Left cardiac atrium (tissue), 4 donors: Measurements from ENCODE around the gene ALOX12B. TPM values are rescaled to one million over a fixed set of nuclear protein-coding genes. Genes with fewer than 3 reads are reported as not detected.

Source experiments
- ATAC-seq, 2 donors: fragments of 200-7000 bp; cut with Tn5 transposase; one replicate each; pipeline ENCODE4 v1.9.1; 2020; ENCODE audit warnings: mild to moderate bottlenecking in 2 of 2, moderate library complexity in 2 of 2
- DNase-seq: peaks from one replicate; pipeline ENCODE4 v3.0.0-alpha.2; 2020
- intact Hi-C, 2 donors: fragments of 100-400 bp; cut with DNase I; formaldehyde crosslinking; loops; one replicate each; pipeline versions ENCODE4 v1.14.1 to v1.15.1; 2022 to 2023
- long read RNA-seq: library from polyadenylated mRNA; unstranded; transcript quantifications from one replicate; pipeline ENCODE4 v2.0.0, GENCODE V29; 2021
- total RNA-seq, 2 donors: library from RNA; stranded (reverse); fragmentation: NEBNext Ultra II Directional; extraction: Animal tissue kit (Norgen Biotek cat#: 25700); gene quantifications; one replicate each; pipeline ENCODE4 v1.2.1, GENCODE V29; 2021
- donor health status: DM: no; HTN: yes; CAD: no.
- donor health status: DM: no; HTN: yes; CAD: no; lungs with severe emphysema.
- donor health status: DM: yes; HTN: yes; CAD: no.
- donor health status: Dilated cardiomyopathy.

The ALOX12B gene
- total RNA-seq = not detected
- long read RNA-seq = 0 reads

DNA sequence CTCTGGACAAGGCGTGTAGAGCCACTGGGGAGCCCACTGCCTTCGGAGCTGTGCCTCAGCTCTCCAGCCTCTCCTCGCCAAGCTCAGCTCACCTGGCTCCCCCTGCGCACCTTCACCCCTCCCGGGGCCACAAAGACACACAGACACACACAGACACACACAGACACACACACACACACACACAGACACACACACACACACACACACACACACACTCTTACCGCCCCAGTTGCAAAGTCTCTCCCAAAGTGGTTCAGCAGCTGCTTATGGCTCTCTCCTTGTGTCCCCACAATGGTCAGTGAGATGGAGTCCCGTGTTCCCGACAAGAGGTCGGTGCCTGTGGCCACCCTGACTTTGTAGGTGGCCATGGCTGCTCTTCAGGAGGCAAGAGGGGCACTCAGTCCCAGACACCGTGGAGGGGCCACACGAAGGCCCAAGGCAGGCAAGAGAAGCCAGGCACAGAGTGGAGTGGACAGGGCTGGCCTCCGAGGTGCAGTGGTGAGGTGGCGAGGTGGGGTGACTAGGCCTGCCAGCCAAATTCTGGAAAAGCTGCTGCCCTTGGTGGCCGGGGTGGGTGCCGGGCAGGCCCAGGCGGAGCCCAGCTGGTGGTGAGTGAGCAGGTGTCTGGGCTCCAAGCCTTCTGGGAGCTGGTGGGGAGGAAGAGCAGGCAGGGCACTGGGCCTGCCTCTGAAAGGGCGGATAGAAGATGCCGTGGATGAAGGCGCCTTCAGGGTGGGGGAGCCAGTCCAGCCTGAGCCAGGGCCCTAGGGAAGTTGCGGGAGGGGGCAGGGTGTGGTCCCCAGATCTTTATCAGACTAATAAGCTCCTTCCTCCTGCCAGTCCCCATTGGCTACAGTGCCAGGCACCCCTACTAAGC is at the start of gene ALOX12B:
Gene ALOX12B (minus strand): TSS at position 642 of the 877 bp plus-strand sequence. CDS start 274 bp downstream, at position 368.
- intact Hi-C loops = loop anchor here in 1 of 2 donors (10.0 kb wide), 1 partner anchor 217 kb away; no protein-coding TSS in a partner anchor
- ATAC-seq (no peak), DNase-seq (no peak)

DNA sequence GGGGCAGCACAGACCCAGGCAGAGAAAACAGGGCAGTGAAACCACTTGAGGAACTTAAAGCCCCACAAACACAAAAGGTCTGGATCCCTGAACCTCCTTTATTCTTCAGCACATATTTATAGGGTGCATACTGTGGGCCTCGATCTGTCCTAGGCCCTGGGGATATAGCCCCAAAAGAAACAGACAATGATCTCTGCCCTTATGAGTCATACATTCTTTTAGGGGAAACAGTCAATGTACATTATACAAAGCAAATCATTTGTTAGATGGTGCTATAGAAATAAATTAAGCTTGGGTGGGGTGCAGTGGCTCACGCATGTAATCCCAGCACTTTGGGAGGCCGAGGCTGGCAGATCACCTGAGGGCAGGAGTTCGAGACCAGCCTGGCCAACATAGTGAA is 46.4 kb upstream of the ALOX12B start:
- ATAC-seq (no peak), DNase-seq (no peak)
- intact Hi-C loops = no loop called here

DNA sequence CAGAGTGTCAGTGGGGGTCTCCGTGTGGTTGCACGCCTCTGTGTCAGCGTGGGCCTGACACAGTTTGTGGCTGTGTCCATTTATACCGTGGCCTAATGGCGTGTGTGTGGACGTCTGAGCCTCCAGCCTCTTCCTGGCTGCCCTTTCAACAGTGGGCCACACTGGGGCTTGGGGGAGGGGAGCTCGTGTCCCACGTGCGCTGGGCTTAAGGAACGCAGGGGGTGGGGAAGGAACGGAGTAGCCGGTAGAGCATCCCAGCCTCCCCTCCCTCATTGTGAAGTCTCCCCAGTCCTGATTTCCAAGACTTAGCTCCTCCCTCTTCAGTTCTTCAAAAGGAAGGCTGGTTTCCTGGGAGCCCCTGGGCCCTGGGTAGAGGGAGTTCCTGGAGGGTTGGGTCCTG is 45.9 kb upstream of the ALOX12B start:
- ATAC-seq = no peak
- intact Hi-C loops = no loop called here
- no peak for DNase-seq

DNA sequence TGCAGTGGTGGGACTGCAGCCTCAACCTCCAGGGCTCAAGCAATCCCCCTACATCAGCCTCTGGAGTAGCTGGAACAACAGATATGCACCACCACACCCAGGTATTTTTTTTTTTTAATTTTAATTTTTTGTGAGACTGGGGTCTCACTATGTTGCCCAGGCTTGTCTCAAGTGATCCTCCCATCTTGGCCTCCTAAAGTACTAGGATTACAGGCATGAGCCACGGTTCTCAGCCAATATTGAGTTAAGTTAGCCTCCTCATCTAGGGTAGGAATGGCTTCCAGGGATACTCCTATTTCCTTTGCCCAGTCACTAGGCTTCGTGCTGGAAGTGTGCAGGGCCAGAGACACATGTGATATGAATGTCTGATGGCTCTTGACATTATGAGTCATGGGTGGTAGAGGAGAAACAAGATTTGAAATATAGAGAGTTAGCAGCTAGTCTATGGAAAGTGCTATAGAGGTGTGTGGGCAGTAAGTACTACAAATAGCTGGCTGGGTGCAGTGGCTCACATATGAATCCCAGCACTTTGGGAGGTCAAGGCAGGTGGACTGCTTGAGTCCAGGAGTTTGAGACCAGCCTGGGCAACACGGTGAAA is 44.4 kb upstream of the ALOX12B start:
- ATAC-seq (no peak), DNase-seq (no peak)
- intact Hi-C loops = no loop called here

DNA sequence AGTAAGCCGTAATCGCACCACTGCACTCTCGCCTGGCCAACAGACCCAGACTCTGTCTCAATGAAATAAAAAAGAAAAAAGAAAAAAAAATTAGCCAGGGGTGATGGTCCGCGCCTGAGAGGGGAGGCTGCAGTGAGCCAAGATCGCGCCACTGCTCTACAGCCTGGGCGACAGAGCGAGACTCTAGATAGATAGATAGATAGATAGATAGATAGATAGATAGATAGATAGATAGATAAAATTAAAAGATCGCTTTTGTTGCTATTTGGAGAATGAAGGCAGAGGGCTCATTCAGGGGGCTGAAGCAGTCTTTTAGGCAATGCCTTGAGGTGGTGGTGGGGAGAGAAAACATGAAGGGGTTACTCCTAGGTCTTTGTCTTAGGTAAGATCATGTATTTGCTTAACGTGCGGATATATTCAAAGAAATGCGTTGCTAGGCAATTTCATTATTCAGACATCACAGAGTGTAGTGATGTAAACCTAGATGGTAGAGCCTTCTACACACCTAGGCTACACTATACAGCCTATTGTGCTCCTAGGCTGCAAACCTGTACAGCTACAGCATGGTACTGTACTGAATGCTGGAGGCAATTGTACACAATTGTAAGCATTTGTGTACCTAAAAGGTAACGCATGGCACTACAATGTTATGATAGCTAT is 40.7 kb upstream of the ALOX12B start:
- no peak for DNase-seq
- no peak for ATAC-seq
- intact Hi-C loops = no loop called here

DNA sequence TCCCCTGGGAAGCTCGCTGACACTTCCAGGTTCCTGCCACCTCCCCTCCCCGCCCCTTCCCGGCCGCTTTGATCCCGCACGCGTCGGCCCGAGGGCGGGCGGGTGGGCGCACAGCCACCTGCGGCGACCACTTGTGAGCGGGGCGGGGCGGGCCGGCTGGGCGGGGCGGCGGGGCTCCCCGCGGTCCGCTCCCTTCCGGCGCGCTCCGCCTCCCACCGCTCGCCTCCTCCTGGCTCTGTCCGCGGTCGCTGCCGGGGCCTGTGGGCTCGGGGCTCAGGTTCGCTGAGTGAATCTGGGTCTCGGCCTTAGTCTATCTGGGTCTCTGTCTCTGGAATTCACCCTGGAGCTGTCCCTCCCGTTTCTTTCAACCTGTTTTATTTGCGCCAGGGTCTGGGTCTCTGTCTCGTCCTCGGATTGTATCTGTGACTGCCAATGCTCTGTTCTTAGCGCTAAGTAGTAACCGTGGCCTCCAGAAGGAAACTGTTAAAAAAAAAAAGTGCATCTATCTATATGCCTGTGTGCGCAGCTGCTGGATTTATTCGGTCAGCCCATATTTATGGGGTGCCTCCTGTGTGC is 39.1 kb upstream of the ALOX12B start:
- DNase-seq = no peak
- peak; percentile 62 to 68 for ATAC-seq
- intact Hi-C loops = no loop called here

DNA sequence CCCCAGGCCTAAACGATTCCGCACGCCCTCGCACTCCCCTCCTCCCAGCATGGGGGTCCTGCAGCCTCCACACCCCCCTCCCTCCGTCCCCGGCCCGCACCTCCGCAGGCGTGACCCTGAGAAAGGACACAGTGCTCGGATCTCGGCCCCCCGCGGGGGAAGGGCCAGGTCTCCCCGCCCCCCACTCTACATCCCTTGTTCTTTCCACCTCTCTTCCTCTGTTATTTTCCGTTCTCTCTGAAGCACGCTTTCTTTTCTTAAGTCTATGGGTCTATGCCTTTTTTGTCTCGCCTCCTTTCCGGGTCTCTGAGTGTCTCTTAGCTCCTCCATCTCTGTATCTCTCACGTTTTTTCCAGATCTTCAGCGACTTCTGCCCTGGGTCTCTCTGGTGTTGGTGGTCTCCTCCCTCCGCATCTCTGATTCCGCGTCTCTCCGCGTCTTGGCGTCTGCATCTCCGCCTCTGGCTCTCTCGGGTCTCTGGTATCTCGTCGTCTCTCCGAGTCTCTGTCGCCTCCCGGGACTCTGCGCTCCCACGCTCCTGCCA is 38.5 kb upstream of the ALOX12B start:
- intact Hi-C loops = no loop called here
- no peak for DNase-seq
- ATAC-seq = peak; percentile 2 to 4

DNA sequence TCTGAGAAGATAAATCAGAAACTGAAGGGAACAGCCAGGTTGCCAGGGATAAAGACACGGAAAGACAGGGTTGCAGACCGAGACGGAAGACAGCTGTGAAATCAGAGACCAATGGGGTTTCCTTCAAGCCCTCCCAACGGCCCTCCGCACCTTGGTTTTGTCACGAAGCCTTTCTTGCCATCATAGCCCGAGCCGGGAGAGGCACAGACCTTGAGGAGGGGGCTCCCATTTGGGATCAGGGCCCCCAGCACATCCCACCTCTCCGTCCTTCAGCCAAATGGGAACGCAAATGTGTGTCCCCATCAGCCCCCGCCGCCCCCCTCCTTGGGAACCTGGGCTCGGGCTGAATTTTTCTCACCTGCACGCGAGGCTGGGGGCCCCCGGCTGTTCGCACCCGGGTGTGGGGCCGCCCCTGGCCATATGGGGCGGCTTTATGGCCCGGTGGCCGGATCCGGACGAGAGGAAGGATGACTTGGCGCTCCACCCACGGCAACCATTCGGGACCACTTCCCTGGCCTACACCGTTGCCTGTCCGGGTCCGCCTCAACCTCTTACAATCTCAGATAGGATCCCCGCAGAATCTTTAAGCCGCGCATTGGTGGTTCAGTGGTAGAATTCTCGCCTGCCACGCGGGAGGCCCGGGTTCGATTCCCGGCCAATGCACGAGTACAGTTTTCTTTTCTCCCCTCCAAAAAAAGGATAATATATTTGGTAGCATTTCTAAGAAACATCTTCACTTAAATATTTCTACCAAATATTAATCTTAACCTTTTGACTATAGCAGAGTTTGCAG is 37.8 kb upstream of the ALOX12B start:
- ATAC-seq = peak; percentile 51 to 54
- intact Hi-C loops = no loop called here
- peak; percentile 72 for DNase-seq

DNA sequence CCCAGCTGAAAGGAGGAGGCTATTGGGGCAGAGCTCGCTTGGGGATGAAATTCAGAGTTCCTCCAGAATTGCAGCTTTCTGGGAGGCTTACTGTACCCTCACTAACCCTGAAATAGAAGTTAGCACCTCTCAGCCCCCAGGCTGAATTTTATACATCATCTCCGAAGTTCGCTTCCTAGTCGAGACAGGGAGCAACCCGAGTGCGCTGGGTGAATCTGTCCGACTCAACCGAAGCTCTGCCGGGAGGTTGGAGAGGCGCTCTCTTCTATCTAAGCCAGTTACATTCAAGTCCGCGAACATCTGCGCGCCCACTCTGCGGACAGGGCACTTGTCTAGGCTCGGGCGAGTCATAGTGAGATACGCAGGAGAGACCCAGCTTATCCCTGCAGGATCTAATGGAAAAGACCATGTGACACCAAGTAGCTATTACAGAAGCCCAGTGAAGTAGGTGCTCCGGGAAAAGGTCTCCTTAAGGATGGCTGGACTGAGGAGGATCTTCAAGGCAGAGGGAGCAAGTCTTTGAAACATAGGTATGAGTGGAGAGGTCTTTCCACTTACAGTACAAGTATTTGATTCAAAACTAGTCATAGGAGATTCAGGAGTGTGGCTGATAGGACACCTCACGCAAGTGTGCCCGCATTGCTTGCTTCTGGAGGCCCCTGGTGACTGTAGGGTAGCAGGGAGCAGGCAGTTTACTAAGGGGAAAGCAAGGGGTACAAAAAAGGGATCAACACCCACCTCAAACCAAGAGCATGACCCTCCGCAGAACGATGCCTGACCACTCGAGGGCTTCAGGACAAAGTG is 37.0 kb upstream of the ALOX12B start:
- no peak for ATAC-seq

DNA sequence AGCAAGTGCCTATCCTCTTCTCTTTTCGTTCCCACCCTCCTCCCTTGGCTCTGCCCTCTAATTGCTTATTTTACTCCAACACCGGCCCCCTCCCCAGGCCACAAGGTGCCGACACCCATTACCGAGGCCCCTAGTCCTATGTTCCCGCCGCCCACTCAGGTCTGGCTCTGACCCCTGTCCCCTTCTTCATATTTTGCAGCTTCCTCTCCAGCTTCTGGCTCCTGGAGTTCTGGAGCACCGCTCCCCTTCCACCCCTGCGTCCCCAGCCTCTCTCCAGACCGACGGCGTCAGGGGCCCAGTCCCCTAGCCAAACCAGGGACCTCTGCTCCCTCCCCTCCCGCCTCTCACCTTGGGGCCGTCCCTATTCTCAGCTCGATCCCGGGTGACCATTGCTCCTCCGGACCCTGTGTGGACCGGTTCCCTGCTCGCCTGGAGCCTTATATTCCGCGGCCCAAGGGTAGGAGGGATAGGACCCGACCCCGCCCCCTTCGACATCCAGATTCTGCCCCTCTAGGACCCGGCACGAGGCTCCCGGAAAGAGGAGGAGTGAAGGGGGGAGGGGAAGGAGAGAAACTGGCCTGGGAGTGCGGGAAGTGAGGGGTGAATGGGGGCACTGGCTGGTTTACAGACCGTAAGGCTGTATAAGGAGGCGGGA is 36.3 kb upstream of the ALOX12B start, which contains the start of gene HES7:
Gene HES7 (minus strand): TSS at position 412 of the 655 bp plus-strand sequence. CDS start 22 bp downstream, at position 390.
- DNase-seq (no peak), ATAC-seq (no peak)
- intact Hi-C loops = loop anchor here (5.0 kb wide), 2 partner anchors 33 to 103 kb away; no protein-coding TSS in a partner anchor

More for the DNA sequence above, 37.0 kb upstream of the ALOX12B start:
- no peak for DNase-seq
- intact Hi-C loops = loop anchor here (5.0 kb wide), 2 partner anchors 33 to 103 kb away; no protein-coding TSS in a partner anchor

DNA sequence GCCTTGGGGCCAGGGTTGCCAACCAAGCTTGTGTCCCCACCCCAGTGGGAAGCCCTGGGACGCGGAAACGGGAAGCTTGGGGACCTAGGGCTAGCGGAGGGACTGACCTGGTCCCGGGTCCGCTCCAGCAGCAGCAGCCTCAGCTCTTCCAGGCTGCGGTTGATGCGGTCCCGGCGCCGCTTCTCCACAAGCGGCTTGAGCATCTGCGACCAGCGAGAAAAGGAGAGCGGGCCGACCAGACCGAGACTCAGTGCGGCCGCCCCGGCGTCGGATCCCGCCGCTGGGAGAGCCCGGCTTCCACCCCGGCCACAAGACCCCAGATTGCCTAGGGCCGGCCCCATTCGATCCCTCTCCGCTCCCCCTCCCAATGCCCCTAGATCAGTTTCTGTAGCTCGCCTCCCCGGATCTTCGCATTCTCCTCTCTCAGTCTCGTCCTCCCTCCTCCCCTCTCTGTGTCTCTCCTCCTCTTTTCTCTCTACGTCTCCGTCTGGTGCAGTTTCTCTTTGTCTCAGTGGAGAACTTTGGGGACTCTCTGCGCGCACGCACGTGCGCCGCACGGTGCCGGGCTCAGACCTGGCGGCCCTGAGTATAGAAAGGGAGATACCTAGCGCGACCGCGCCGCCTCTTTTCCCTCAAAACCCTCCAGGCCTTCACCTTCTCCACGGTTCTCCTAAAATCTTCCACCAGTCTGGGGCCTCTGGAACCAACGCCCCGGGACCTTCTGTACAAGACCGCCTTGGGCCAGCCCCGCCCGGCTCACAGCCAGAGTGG is 35.6 kb upstream of the ALOX12B start:
- DNase-seq (no peak), ATAC-seq (no peak)
- intact Hi-C loops = loop anchor here (5.0 kb wide), 2 partner anchors 34 to 104 kb away; no protein-coding TSS in a partner anchor

DNA sequence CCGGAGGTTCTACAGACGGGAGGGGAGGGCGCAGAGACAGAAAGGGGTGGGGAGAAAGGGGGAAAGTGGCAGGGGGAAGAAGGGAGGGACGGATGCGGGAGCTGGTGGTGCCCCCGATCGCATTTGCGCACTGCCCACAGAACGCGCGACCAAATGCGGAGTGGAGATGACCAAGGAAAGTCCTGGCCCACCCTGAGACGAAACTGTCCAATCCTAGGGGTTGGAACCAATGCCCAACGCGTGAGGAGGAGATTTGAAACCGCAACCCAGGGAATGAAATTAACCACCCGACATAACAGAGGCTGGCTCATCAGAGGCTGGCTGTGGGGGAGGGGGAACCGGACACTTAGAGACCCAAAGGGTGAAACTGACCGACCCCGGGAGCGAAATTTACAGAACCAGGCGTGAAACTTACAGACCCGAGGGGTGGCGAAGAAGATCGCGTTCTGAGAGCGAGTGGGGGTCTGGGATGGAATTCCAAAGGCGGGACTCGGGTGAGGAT is 35.0 kb upstream of the ALOX12B start:
- no peak for ATAC-seq
- intact Hi-C loops = loop anchor here (5.0 kb wide), 2 partner anchors 35 to 105 kb away; no protein-coding TSS in a partner anchor
- DNase-seq = no peak

DNA sequence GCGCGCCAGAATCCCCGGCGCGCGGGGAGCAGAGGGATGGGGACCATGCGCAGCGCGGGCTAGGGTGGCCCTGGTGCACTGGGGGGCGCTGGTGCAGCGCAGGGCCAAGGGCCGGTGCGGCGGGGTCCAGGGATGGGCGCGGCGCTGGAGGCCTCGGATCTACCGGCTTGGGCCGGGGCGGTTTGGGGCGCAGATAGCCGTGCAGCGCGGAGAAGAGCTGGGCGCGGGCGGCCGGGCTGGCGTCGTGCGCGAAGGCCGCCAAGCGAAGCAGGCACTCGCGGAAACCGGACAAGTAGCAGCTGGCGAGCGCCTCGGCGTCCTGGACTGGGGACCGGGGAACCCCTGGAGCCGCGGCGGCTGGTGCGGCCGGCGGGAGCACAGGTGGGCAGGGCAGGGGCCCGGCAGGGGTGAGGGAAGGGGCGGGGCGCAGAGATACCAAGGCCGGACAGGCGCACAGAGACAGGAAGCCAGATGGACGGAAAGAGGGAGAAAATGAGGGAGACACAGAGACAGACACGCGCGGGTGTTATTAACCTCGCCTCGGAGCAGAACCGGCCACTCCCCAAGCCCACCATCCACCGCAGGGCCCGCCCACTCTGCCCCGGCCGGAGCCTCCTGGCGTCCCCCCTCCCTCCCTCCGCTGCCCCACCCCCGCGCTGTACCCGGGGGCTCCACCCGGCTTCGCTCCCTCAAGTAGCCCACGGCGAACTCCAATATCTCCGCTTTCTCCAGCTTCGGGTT is 34.3 kb upstream of the ALOX12B start:
- intact Hi-C loops = loop anchor here (5.0 kb wide), 2 partner anchors 35 to 105 kb away; no protein-coding TSS in a partner anchor
- peak; percentile 6 to 29 for ATAC-seq
- no peak for DNase-seq

DNA sequence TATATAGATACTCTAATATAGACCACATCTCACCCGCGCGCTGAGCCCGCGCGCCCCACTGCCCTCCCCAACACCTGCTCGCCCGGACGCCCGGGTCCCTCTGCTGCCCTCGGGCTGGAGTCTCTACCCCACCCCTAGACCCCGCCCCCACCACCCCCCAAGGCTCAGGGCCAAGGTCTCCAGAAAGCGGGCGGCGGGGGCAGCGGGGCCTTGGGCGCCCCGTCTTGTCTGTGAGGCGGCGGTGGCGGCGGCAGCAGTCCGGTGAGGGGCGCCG is 33.8 kb upstream of the ALOX12B start:
- ATAC-seq (no peak), DNase-seq (no peak)
- intact Hi-C loops = loop anchor here (5.0 kb wide), 2 partner anchors 36 to 106 kb away; no protein-coding TSS in a partner anchor
